Measurements from ENCODE around the gene NR5A1.

- TF ChIP-seq NR2F6 (IDR thresholded peaks at IDR 0.05) (no peak), NR2F6 (CRISPR knock-in tag; IDR thresholded peaks at IDR 0.05) (no peak), EHMT2 (IDR thresholded peaks at IDR 0.05; ENCODE audit: borderline replicate concordance, low read depth, low read length) (no peak), PRPF4 (IDR thresholded peaks at IDR 0.05; ENCODE audit: low read depth, low read length, poor library complexity, severe bottlenecking) (no peak)
These were observed 36.5 kb downstream of the NR5A1 start for GRCh38 chr9:124470726-124471125.
